IPS-11a (cell line): ENCODE data around the gene TTC9B.
"Not testable (repeated sequence)": the region's sequence is repeated elsewhere in the genome, so short reads cannot be mapped to it uniquely, and the experiment has no call there.

Source experiments
- H3K4me3 ChIP-seq: one replicate; pipeline ENCODE4 v1.5.1; 2013; ENCODE audit warnings: low read depth, low read length, control low read depth

TTC9B gene

DNA sequence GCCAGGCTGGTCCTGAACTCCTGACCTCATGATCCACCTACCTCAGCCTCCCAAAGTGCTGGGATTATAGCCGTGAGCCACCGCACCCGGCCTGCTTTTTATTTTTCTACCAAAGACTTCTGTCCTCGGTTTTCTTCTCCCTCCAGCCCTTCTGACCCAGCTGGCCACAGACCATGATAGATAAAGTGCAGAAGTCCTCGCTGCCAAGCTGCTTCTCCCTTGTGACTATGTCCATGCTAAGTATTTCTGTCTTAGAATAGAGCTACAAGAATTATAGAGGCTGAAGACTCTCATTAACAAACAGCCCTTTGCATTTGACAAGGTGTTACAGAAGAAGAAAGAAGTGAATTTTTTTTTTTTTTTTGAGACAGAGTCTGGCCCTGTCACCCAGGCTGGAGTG lies 42.4 kb downstream of the TTC9B start:
- H3K4me3 ChIP-seq: no peak overlapping the region

DNA sequence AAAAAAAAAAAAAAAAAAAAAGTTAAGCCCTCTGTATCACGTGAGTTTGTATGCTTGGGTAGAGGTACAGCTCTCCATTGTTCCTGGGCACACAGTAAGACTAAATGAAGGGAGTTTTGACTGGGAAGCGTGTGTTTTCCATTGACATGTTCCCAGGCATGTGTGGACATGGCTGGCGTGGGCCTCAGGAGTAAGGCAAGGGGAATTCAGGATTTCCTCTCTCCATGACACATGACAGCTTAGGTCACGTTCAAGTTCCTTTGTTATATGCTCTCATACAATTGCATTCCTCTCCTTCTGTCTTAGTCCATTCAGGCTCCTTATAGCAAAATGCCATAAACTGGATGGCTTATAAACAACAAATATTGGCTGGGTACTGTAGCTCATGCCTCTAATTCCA lies 44.1 kb downstream of the TTC9B start:
- H3K4me3 ChIP-seq: no peak overlapping the region

DNA sequence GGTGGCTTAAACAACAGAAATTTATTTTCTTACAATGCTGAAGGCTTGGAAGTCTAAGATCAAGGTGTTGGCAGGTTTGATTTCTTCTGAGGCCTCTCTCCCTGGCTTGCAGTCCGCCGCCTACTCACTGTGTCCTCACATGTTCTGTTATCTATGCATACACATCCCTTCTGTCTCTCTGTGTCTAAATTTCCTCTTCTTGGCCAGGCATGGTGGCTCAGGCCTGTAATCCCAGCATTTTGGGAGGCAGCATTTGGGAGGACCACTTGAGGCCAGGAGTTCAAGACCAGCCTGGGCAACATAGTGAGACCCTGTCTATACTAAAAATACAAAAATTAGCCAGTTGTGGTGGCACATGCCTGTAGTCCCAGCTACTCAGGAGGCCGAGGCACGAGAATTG lies 46.9 kb downstream of the TTC9B start:
- not testable (repeated sequence) for H3K4me3 ChIP-seq

DNA sequence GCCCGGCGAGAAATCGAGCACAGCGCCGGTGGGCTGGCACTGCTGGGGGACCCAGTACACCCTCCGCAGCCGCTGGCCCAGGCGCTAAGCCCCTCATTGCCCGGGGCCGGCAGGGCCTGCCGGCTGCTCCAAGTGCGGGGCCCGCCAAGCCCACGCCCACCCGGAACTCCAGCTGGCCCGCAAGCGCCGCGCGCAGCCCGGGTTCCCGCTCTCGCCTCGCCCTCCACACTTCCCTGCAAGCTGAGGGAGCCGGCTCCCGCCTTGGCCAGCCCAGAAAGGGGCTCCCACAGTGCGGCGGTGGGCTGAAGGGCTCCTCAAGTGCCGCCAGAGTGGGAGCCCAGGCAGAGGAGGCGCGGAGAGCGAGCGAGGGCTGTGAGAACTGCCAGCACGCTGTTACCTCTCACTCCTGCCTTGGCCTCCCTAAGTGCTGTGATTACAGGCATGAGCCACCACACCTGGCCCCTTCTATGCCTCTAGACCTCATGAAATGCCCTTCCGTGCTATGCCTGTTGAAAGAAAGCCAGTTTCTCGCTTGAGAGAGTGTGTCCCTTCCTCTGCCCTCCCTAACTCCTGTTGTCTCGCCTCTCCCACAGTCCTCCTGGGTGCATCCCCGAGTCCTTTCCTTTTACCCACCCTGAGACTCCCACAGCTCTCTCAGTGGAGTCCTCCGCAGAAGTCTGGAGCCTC lies 47.7 kb downstream of the TTC9B start:
- H3K4me3 ChIP-seq: not testable (repeated sequence)

DNA sequence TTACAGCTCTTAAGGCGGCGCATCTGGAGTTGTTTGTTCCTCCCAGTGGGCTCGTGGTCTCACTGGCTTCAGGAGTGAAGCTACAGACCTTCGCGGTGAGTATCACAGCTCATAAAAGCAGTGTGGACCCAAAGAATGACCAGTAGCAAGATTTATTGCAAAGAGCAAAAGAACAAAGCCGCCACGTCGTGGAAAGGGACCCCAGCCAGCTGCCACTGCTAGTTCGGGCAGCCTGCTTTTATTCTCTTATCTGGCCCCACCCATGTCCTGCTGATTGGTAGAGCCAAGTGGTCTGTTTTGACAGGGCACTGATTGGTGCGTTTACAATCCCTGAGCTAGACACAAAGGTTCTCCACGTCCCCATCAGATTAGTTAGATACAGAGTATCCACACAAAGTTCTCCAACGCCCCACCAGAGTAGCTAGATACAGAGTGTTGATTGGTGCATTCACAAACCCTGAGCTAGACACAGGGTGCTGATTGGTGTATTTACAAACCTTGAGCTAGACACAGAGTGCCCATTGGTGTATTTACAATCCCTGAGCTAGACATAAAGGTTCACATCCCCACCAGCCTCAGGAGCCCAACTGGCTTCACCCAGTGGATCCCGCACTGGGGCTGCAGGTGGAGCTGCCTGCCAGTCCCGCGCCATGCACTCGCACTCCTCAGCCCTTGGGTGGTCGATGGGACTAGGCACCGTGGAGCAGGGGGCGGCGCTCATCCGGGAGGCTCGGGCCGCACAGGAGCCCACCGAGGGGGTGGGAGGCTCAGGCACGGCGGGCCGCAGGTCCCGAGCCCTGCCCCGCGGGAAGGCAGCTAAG lies 48.5 kb downstream of the TTC9B start:
- not testable (repeated sequence) for H3K4me3 ChIP-seq
